ENCODE results near the gene POC1B.

Gene POC1B

DNA sequence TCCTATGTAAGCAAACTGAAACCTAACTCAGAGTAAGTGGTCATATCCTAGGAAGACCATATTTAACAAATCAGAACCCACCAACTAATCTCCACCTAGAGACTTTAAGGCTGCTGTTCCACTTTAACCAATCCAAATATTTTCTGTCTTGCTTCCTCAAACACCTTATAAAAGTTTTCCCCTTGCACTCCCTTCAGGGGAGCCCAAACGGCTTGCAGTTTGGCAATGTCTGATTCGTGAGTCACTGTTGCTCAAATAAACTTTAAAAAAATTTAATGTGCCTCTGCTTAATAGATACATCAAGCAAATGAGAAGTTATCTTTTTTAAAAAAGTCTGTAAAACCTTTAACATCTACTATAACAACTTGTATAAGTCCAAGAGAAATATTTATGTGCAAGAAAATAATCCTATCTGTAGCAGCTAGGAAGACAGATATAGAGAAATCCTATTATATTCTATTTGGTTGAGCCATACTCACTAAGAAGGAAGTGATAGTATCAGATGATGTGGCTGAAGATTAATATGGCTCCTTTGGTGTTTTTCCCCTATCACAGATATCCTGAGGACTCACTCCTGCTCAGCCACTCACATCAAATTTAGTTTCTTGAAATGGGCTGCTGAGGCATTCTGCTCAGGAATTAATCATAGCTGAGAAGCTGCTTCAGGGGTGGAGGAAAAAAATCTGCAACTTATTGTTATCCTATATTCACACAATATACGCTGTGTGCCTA is 108.4 kb downstream of the POC1B start:
- DNase-seq, result no peak

DNA sequence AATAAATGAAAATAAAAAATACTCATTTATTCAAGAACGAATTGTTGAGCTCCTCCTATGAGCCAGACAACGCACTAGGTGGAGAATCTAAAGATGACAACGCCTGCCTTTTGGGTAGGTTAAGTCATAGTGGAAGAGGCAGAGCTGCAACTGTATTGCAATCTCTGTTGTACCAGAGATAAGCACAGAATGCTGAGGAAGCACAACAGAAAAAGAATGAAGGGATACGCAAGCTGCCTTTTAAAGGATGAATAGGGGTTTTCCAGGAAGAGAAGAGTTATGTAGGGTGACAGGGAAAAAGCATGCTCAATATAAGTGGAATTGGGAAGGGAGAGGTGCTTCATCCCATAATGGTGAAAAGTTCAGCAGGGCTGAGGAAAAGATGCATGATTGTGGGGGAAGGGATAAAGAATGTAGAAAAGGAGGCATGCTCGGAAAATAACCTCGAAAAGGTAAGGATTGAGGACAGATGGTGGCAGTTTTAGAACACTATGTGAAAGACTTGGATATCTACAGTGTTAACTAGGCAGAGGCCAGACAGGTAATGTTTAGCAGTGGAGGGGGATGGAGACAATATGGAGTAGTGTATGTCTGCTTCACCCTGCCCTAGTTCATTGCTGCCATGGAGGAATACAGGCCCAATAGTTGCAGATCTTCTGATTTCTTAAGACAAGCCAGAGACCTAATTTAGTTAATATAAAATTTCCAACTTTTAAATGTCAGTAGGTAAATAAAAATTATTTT is 109.6 kb downstream of the POC1B start:
- DNase-seq, result no peak

DNA sequence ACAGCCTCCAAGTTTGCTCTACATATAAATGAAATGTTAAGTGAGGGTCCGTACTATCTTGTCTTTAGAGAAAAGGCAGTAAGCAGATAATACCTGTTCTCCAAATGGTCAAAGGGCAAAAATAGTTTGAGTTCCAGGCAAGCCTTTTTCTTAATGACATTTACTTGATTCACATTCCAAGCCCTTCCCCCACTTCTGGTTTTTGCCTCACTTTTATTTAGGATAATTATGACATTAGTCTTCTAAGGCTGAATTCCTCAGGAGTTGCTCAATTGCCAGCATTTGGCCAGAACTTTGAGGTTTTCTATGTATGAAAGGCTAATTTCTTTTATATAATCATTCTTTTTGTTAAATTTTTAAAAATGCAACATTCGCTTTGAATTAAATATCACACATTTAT is 111.0 kb downstream of the POC1B start:
- no peak for DNase-seq

DNA sequence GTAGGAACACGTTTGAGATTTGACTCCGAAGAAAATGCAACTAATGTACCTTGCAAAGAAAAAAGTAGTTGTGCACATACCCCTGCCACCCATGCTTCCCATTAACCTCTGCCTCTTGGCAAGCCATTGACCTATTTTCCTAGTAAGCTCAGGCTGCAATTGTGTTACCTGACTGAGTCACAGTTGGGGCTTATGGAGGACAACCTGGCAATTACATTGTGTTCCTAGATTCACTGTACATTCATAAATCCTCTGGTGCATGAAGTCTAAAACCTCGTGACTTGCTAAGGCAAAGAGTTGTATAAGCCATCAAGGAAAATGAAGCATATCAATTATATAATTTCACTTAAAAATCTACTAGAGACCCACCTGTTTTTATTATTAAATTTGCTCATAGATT is 111.5 kb downstream of the POC1B start:
- DNase-seq, result no peak

DNA sequence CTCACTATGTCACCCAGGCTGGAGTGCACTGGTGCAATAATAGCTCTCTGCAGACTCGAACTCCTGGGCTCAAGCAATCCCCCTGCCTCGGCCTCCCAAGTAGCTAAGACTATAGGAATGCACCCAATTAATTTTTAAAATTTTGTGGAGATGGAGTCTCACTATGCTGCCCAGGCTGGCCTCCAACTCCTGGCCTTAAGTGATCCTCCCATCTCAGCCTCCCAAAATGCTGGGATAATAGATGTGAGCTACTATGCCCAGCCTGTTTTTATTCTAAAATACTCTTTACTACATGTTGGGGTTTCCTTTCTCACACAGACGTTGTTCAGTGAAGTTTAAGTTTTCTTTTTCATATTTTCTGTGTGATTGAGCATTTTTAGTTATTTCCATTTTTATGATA is 112.6 kb downstream of the POC1B start:
- no peak for DNase-seq

DNA sequence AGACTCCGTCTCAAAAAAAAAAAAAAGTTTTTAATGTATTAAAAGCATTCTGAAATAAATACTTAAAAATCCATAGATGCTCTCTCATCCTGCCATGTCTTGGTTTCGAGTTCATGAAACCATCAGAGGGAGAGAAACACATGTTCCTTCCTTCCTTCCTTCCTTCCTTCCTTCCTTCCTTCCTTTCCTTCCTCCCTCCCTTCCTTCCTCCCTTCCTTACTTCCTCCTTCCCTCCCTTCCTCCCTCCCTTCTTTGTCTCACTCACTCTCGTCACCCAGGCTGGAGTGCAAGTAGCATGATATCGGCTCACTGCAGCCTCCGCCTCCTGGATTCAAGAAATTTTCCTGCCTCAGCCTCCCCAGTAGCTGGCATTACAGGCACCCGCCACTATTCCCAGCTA is 113.2 kb downstream of the POC1B start:
- DNase-seq, result no peak

DNA sequence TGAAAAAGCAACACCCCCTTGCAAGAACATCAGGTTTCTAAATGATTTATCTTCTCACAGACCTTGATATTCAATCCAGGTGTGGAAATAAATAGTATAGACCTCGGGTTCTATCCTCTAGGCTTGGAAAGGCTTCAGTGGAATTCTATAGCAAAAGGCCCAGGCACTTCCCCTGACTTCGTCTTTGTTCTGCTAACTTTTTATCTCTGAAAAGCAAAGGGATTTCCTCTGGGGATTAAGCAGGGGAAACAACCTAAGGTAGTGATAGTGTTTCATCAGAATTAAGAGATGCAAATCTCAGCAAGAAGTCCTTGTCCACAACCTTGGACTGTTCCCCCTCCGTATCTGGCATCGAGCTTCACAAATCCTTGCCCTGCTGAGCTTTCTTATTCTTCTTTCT is 114.0 kb downstream of the POC1B start:
- DNase-seq, result no peak

DNA sequence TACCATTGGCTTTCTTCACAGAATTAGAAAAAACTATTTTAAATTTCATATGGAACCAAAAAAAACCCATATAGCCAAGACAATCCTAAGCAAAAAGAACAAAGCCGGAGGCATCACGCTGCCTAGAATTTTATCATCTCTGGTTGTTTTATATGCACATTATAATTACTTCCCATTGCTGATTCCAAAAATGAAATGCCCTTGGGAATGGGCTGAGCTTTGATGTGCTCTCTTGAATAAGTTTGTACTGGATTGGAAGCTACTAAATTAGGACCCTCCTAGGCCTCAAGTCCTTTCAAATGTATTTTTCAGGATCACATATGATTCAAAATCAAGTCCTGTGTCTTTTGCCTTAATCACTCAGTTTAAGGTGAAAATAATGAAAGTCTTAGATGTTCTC is 114.6 kb downstream of the POC1B start:
- DNase-seq, result no peak

DNA sequence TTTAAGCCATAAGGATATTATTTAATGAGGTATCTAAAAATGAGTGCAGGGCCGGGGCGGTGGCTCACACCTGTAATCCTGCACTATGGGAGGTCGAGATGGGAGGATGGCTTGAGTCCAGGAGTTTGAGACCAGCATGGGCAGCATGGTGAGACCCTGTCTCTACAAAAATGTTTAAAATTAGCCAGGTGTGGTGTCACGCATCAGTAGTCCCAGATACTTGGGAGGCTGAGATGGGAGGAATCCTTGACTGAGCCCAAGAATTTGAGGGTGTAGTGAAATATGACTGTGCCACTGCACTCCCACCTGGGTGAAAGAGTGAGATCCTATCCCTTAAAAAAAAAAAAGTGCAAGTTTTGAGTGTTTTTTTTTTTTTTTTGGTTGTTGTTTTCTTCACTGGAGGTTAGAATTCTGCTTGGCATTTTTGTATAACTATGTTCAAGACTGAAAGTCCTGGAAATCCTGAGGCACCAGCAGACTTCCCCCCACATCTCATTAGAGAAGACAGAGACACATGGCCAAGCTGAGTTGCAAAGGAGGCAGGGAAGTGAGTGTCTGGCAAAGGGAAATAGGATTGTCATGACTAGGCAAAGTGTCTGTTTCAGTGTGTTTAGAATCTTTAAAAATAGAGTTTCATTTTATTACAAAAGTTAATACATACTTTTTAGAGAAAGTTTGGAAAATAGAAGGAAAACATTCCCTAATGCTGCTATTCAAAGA is 120.1 kb downstream of the POC1B start:
- DNase-seq, result no peak

DNA sequence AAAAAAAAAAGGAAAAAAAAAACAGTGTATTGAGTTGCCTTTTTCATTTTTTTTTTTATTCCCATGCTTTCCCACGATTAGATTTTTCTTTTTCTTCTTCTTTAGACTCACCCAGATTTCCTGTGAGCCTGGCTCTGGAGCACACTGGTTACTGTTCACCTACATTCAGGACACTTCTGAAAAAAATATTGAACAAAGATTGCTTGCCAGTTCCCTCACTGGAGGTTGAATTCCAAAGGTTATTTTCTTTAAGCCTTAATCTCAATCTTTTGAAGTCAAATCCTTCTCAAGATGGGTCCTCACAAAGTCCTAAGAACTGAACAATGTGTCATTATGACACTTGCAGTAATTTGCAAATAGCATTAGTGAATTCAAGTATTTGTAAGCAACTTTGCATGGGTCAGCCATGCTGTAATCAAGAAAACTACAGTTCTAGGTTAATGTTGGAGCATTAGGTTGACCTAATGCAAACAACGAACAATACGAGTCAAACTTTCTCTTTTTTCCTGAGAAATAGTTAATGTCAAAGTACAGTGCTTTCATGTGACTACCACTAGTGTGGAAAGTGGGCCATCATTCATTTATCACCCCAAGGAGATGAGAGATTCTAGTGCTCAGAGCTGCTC is 124.3 kb downstream of the POC1B start:
- no peak for DNase-seq

DNA sequence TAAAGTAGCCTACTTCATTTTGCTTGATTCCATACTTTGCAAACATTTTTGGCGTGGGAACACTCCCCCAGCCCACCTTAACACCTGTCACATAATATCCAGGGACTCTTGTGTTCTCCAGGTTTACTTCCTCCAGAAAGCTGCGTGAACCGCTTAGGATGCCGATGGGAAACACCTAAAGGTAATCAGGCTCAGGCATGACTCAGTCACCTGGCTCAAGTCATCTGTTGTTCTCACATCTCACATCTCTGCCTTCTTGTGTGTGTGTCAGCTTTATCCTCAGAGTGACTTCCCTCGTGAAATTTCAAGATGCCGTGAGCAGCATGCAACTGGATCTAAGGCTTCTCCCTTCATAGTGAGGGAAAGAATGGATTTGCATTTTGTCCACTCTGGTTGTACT is 125.4 kb downstream of the POC1B start:
- no peak for DNase-seq

DNA sequence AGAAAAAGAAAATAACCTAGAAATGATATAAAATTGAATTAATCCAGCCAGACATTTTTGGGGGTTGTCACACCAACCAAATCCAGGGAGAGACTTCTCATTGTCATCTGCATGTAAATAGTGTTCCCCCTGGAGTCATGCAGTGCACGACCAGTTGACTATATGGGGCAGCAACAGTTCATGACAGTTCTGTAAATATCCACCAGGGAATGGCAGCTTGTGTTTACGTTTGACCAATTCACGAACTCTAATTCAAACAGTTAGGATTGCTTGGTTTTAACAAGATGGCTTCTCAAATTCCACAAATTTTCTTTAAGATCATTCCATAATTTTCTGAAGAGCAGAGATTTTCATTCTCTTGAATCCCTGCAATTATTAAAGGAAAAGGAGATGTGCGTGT is 130.1 kb downstream of the POC1B start:
- DNase-seq, result no peak

DNA sequence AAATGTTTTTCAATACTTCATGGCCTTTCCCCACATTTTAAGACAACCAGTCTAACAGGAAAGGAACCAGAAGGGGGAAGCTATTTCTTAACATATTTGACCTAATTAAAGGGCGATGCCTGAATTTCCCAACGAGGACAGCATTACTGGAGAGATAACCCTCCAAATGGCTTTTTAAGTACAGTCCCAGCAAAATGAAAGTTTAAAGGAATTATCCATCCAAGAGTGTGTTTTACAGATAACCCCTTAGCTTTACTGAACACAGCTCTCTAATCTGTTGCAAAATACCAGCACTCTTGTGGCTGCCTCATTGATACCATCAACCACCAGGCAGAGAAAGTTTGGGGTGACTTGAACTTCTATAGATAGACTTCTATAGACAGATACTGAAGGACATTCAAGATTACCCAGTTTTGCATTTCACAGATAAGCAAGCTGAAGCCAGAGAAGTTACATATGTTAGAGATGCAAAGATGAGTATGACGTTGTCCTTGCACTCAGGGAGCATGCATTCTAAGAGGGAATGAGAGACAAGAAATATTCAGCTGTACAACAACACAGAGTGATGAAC is 132.2 kb downstream of the POC1B start:
- no peak for DNase-seq

DNA sequence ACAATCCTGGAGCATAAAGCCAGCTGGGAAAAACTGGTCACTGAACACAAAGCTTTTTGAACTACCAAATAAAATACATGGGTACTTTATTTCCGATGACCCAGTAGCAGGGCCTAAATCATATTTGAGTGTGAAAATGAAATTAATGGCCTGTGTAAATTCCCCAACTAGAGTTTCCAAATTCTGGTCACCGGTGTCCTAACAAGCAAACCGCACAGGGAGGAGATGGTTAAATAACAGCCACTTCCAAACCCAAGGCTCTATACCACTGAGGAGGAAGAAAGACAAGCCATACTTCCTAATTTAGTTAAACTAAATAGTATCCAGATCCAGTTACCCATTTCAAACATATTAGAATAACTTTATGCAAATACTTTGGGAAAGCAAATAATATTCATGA is 133.5 kb downstream of the POC1B start:
- DNase-seq, result no peak

DNA sequence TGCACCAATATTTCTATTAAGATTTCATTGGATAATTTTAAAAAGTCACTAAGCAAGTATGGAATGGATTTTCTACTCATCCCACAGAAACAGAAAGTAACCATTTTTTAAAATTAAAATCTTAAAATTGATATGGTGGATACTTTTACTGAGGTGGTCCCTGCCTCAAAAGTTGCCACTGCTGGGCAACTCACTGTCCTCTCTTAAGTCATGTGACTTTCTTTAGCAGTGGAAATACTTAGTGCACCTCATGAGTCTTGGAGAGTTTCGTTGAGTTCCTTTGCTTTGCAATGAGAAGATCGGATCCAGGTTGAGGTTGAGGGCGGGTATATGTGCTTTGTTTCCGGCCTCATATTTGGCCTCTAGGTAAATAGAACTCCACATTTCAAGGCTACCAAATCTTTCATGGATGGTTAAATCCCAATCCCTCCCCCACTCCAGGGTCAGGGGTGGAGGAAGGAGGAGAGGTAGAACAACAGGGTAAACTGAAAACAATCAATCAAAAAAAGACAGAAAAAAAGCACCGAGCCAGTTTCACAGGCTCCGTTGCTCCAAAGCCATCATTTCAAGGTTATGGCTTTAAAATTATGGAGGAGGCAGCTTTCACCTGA is 134.0 kb downstream of the POC1B start:
- DNase-seq, result no peak

DNA sequence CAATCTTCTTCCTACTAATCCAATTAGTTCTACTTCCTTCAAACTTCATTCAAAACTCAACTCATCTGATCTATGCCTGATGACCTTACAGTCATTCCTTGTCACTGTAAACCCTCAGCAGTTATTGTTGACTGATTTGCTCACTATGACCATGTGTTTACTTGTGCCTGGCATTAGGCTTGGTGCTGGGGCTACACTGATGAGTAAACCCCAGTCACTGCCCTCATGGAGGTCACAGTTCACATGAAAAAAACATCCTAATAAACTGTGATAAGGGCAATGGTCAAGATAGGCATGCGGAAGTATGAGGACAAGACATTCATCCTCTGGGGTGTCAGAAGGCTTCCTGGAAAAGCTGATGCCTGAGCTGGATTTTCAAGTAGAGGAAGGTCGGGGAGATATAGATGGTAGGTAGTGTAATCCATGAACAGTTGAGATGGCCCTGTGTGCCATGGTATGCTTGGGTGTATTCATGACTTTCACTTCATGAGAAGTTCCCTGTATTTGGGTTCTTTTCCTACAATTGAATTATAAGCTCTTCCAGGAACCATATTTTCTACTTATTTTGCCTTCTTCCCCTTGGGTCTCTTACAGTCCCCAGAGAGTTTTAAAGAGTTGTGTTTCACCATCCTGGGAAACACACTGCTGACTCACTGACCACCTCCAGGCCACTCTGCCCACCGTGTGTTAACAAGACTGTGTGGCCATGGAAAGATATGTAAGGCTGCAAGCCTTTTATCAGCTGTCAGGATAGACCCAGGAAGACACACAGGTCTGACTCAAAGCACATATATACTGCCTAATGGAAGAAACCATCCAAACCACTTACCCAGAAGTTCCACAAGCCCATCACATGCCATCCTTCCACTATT is 134.8 kb downstream of the POC1B start:
- no peak for DNase-seq

DNA sequence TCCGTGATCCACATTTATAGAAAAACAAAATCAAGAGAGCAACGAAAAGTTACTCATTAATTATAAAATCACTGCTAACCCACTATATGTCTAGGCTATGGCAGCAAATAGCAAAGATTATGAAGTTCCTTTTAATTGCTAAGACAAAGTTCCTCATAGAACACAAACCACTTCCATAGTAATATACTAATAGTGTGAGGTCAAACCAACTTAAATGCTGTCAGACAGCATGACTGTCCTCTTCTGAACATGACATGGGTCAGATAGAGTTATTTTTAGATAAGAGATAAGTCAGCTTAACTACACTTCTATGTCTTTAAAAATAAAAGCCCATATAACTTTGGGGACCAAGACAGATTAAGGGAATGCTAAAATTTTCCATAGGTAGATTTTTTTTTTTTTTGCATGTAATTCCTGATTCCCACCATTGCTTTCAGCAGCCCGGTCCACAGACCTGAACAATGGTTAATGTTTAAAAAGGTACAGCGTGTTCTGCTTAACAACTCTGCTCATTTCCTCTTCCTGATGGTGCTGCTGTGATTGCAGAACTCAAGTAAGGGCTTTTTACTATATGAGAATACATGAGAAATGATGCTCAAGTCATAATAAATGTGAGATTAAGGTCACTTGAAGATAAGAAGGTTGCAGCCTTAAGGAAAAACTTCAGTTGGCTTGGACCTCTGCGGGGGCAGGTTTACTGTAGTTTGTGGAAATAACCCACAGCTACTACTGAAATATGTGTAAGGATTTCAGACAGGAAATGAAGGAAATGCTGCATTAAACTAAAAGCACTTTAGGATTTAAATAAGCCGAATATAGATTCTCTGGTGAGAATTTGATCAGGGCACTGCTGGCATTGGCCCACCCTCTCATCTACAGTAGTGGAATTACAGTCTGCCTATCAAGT is 135.8 kb downstream of the POC1B start:
- DNase-seq, result no peak

DNA sequence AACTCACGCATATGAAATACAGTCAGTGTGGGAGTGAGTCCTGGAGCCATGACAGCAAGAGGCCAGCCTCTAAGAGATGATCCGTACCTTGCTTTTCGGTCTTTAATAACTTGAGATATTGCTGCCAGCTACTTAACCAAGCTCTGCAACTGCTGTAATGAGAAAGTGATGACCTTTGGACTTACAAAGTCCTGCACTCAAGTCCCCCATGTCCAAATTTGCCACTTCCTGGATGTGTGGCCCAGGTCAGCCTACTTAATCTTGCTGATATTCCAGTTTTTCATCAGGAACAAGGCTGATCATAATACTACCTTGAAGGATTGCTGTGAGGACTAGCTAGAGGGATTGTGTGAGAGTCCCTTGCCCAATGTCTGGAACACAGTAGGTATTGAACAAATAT is 139.7 kb downstream of the POC1B start:
- no peak for DNase-seq

DNA sequence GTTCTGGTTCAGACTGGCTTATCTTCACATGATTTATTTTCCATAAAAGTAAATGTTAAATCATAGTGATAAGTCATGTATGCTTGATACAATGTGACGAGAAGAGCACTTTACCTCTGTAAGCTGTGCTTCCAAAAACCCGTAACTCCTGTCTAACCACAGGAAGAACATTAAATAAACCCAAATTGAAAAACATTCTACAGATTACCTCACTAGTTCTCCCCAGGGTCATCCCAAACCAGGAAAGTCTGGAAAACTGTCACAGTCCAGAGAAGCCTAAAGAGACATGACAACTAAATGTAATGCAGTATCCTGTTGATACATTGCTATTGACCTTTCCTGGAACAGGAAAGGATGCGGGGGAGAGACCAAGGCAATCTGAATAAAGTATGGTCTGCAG is 141.0 kb downstream of the POC1B start:
- no peak for DNase-seq

DNA sequence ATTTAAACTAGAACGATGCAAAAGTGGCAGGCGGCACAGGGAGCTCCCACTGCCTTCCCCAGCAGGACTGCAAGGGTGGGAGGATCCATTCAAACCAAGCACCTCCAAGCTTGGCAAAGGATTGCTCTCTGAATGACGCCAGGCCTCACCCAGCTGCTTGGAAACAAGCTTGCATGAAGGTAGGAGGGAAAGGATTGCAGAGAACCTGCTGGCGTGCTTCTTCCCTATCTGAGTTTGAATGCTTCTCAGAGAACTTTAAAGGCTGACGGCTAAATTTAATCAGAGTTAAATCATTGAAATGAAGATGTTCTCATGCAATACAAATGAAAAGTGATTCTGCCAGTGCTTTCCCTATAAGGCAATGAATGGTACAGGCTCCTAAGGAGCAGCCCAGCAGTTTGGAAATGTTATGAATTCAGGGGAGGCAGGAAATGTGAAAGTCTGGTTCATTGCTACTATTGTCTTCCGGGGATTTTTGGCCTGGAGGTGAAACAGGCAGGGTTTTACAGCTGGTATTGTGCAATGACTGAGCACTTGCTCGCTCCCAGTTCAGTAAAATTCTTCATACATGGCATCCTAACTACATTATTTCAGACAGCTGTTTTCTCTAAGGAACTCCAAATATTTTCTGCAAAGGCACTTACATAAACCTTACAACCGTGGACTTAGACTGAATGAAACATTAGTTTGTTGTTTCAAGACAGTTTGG is 141.6 kb downstream of the POC1B start:
- no peak for DNase-seq

Data from COR-L47 (cell line).